ENCODE data around the gene GTF2H4.

GRCh38 chr6:30947231-30947630 lies 39.2 kb downstream of the GTF2H4 start:
- TF ChIP-seq CTCF (IDR thresholded peaks at IDR 0.05; ENCODE audit: low read depth, low read length) (no peak), EZH2phosphoT487 (IDR thresholded peaks at IDR 0.05; ENCODE audit: low read depth) (no peak)

All from OCI-LY3 (cell line).